KMS-11 (cell line): ENCODE measurements around the gene RAB11FIP4.

ENCODE experiments used
- H2AFZ ChIP-seq: fragments of 200-600 bp; sonication (generic); 2 replicates; pipeline ENCODE4 v1.6.1; 2016; ENCODE audit warnings: antibody characterized with exemption, mixed run types, low read depth
- H3K27ac ChIP-seq: fragments of 200-600 bp; sonication (generic); 2 replicates; pipeline ENCODE4 v1.6.1; 2016; ENCODE audit warnings: mild to moderate bottlenecking, mixed run types
- H3K27me3 ChIP-seq: fragments of 200-600 bp; sonication (generic); 2 replicates; pipeline ENCODE4 v1.6.1; 2017; ENCODE audit warnings: mild to moderate bottlenecking, low read depth, mixed run types, moderate library complexity; ENCODE audit not compliant: insufficient read depth
- H3K36me3 ChIP-seq: fragments of 200-600 bp; sonication (generic); 2 replicates; pipeline ENCODE4 v1.6.1; 2017; ENCODE audit warnings: mild to moderate bottlenecking, mixed run types; ENCODE audit not compliant: insufficient read depth
- H3K4me1 ChIP-seq: fragments of 200-600 bp; sonication (generic); 2 replicates; pipeline ENCODE4 v1.6.1; 2016; ENCODE audit warnings: mild to moderate bottlenecking, low read depth, mixed run types; ENCODE audit not compliant: poor library complexity, severe bottlenecking
- H3K4me2 ChIP-seq: fragments of 200-600 bp; sonication (generic); 2 replicates; pipeline ENCODE4 v1.7.0; 2016; ENCODE audit warnings: mild to moderate bottlenecking, mixed run types
- H3K4me3 ChIP-seq: fragments of 200-600 bp; sonication (generic); IDR thresholded peaks from 2 replicates; pipeline ENCODE4 v1.6.1; 2017; ENCODE audit warnings: low read depth, low read length, mixed read lengths; ENCODE audit not compliant: insufficient read depth
- H3K79me2 ChIP-seq: fragments of 200-600 bp; sonication (generic); 2 replicates; pipeline ENCODE4 v1.6.1; 2016; ENCODE audit warnings: low read depth, mixed run types; ENCODE audit not compliant: insufficient read depth
- H3K9ac ChIP-seq: fragments of 200-600 bp; sonication (generic); 2 replicates; pipeline ENCODE4 v1.6.1; 2016; ENCODE audit warnings: mild to moderate bottlenecking, mixed run types
- H4K20me1 ChIP-seq: fragments of 200-600 bp; sonication (generic); 2 replicates; pipeline ENCODE4 v1.6.1; 2016; ENCODE audit warnings: mild to moderate bottlenecking, mixed run types; ENCODE audit not compliant: insufficient read depth
- TF ChIP-seq, protein P1 (sequence below): fragments of 200-600 bp; sonication (generic); conservative IDR thresholded peaks from 2 replicates; pipeline ENCODE4 v1.6.1; 2017; ENCODE audit warnings: low read depth, mild to moderate bottlenecking, antibody characterized with exemption, low read length, moderate library complexity, mixed read lengths

The RAB11FIP4 gene

DNA sequence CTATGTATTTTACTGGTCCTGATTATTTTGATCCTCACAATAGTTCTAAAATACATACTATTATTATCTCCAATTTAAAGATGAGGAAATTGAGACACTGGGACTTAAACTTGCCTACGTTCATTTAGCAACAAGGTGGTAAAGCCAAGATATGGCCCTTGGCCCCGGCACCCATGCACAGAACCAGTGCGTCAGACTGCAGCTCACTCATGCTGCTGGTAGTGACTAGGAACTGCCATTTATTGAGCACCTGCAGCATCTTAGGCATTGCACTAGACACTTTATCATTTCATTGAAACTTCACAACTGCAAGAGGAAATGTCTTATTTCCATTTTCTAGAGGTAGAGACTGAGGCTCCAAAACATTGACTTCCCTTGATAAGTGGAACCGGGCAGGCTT lies 93.3 kb downstream of the RAB11FIP4 start:
- H2AFZ ChIP-seq, result no peak overlapping the region
- H3K9ac ChIP-seq, result no peak overlapping the region
- H3K27ac ChIP-seq, result no peak overlapping the region
- TF ChIP-seq, protein P1, sequence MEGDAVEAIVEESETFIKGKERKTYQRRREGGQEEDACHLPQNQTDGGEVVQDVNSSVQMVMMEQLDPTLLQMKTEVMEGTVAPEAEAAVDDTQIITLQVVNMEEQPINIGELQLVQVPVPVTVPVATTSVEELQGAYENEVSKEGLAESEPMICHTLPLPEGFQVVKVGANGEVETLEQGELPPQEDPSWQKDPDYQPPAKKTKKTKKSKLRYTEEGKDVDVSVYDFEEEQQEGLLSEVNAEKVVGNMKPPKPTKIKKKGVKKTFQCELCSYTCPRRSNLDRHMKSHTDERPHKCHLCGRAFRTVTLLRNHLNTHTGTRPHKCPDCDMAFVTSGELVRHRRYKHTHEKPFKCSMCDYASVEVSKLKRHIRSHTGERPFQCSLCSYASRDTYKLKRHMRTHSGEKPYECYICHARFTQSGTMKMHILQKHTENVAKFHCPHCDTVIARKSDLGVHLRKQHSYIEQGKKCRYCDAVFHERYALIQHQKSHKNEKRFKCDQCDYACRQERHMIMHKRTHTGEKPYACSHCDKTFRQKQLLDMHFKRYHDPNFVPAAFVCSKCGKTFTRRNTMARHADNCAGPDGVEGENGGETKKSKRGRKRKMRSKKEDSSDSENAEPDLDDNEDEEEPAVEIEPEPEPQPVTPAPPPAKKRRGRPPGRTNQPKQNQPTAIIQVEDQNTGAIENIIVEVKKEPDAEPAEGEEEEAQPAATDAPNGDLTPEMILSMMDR, result no peak
- H3K36me3 ChIP-seq, result no peaks in the 10 kb centered on the region
- H3K4me1 ChIP-seq, result peaks cover 10% of the 10 kb centered on the region
- H3K4me3 ChIP-seq, result no peak overlapping the region
- H3K79me2 ChIP-seq, result no peaks in the 10 kb centered on the region
- no peak overlapping the region for H3K4me2 ChIP-seq
- H3K27me3 ChIP-seq, result no peaks in the 10 kb centered on the region
- no peaks in the 10 kb centered on the region for H4K20me1 ChIP-seq

DNA sequence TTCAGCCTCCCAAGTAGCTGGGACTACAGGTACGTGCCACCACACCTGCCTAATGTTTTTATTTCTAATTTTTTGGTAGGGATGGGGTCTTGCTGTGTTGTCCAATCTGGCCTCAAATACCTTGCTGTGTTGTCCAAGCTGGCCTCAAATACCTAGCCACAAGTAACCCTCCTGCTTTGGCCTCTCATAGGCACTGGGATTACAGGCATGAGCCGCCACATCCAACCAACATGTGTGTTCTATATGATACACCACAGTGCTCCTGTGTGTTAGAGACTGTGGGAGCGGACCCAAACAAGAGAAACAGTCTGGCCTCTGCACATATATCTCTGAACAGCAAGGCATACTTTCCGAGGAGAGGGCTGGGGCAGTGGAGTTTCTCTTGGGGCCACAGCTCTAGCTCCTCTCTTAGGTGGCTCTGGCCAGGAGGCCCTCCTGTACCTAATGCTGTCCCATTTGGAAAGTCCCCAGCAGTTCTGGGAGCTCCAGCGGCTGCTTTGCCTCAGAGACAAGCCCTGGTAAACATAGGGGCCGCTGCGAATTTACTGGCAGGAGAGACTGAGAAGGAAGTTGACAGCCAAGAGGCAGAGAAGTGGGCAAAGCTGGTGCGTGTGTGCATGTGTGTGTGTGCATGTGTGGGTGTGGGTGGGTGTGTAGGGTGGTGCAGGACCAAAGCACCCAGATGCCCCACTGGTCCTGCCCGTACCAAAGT lies 95.0 kb downstream of the RAB11FIP4 start:
- H3K27ac ChIP-seq, result no peak overlapping the region

DNA sequence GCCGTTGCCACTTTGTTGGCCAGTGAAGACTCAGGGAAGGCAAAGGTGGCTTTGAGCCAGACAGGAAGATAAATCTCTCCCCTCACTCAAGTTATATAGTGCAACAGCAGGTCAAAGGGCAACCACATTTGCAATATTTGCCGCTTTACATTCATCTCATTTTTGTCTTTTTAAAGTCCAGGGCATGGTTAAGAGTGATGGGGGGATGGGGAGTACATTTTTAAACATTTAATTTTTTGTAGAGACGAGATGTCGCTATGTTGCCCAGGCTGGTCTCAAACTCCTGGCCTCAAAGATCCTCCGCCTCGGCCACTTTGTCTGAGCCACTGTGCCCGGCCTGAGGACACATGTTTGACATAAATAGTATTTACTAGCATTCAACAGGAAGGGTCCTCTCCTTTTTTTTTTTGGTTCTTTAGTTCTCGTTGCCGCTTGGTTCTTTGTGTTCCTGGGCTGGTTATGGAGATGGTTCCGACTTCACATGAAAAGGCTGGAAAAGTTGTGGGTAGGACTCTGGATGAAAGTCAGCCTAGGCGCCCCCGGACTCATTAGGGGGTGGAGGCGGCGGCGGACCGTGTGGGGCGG lies 95.7 kb downstream of the RAB11FIP4 start:
- H3K36me3 ChIP-seq, result no peaks in the 10 kb centered on the region
- TF ChIP-seq, protein P1, result no peak
- peak overlapping the region; percentile 87 for H3K4me2 ChIP-seq
- H3K27ac ChIP-seq, result no peak overlapping the region
- H3K4me1 ChIP-seq, result peaks cover 10% of the 10 kb centered on the region
- H2AFZ ChIP-seq, result peak overlapping the region; percentile 79
- no peaks in the 10 kb centered on the region for H3K27me3 ChIP-seq
- H3K79me2 ChIP-seq, result no peaks in the 10 kb centered on the region
- H3K9ac ChIP-seq, result peak overlapping the region; percentile 8; the same call in 1 of the 2 replicates
- no peak overlapping the region for H3K4me3 ChIP-seq
- no peaks in the 10 kb centered on the region for H4K20me1 ChIP-seq

More for the DNA sequence above, 95.0 kb downstream of the RAB11FIP4 start:
- Histone ChIP-seq H3K4me1 (peaks cover 10% of the 10 kb centered on the region), H3K79me2 (no peaks in the 10 kb centered on the region), H4K20me1 (no peaks in the 10 kb centered on the region), H3K4me2 (peak overlapping the region; percentile 87; the same call in 1 of the 2 replicates), H2AFZ (peak overlapping the region; percentile 79; the same call in 1 of the 2 replicates), H3K9ac (no peak overlapping the region), H3K36me3 (no peaks in the 10 kb centered on the region), H3K4me3 (no peak overlapping the region), H3K27me3 (no peaks in the 10 kb centered on the region)
- TF ChIP-seq, protein P1, result no peak

DNA sequence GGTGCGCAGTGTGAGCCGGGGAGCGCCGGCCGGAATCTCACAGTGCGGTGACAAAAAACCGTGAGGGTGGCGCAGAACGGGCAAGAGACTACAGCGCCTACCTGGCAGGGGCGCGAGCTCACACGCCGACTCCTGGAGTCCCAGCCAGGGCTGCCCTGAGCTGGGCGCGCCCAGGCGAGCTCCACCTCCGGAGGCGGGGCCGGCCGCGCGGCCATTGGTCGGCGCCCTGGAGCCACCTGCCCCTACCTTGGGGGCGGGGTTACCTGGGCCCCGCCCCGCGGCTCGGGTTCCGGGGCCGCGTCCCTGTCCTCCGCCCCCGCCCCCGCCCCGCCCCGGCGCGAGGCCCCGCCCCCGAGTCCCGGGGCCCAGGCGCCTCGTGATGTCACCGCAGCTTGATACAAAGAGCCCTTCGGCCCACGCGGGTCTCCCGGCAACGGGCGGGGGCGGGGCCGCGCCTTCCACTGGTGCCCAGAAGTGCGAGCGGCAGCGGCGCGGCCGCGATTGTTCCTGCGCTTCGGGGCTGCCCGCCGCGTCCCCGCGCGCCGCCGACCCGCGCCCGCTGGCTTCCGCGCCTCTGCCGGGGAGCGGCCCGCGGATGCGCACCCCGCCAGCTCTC lies 96.3 kb downstream of the RAB11FIP4 start:
- Histone ChIP-seq H2AFZ (peak overlapping the region; percentile 79), H3K9ac (peak overlapping the region; percentile 56; the same call in 1 of the 2 replicates)

More for the DNA sequence above, 96.3 kb downstream of the RAB11FIP4 start:
- Histone ChIP-seq H3K4me3 (no peak overlapping the region), H3K79me2 (no peaks in the 10 kb centered on the region), H3K27ac (no peak overlapping the region), H3K4me2 (peak overlapping the region; percentile 87), H3K4me1 (peaks cover 10% of the 10 kb centered on the region), H3K36me3 (no peaks in the 10 kb centered on the region), H3K27me3 (no peaks in the 10 kb centered on the region), H4K20me1 (no peaks in the 10 kb centered on the region)
- TF ChIP-seq, protein P1, result no peak
